Gastrocnemius medialis (tissue), 4 donors: Measurements from ENCODE around the gene PLXDC2. TPM values are rescaled to one million over a fixed set of nuclear protein-coding genes. Genes with fewer than 3 reads are reported as not detected.

ENCODE experiments used
- ATAC-seq, 2 donors: fragments of 150-250 bp; one replicate each; pipeline ENCODE4 v1.9.1; 2016
- DNase-seq, 2 donors: peaks; one replicate each; pipeline ENCODE4 v3.0.0-alpha.2; 2019
- H3K27ac ChIP-seq, 4 donors: fragments of 200-600 bp; sonication (generic); 1 replicate in 1 of 4; 2 replicates in 3 of 4; pipeline ENCODE4 v1.5.1; 2016 to 2018; ENCODE audit warnings: mild to moderate bottlenecking in 2 of 4, moderate library complexity in 1 of 4
- H3K27me3 ChIP-seq, 3 donors: fragments of 200-600 bp; sonication (generic) in 2 of 3; 1 replicate in 1 of 3; 2 replicates in 2 of 3; pipeline versions ENCODE4 v1.5.1 to v1.6.0; 2016 to 2019; ENCODE audit warnings: mild to moderate bottlenecking in 1 of 3, moderate library complexity in 1 of 3
- H3K36me3 ChIP-seq, 2 donors: fragments of 200-600 bp; sonication (generic) in 1 of 2; one replicate each; pipeline ENCODE4 v1.5.1; 2017 to 2018
- H3K4me1 ChIP-seq, 2 donors: fragments of 200-600 bp; sonication (generic) in 1 of 2; one replicate each; pipeline ENCODE4 v1.5.1; 2016 to 2017; ENCODE audit warnings: mild to moderate bottlenecking in 2 of 2
- H3K4me3 ChIP-seq, 4 donors: fragments of 200-600 bp; sonication (generic) in 3 of 4; 1 replicate in 1 of 4; 2 replicates in 3 of 4; pipeline ENCODE4 v1.5.1; 2016 to 2019; ENCODE audit warnings: mild to moderate bottlenecking in 2 of 4
- H3K9me3 ChIP-seq, 3 donors: fragments of 200-600 bp; sonication (generic) in 2 of 3; 1 replicate in 1 of 3; 2 replicates in 2 of 3; pipeline ENCODE4 v1.5.1; 2016 to 2019
- POLR2A ChIP-seq, 2 donors: fragments of 450-650 bp; IDR thresholded peaks; one replicate each; pipeline ENCODE4 v1.6.1; 2017; ENCODE audit warnings: antibody characterized with exemption in 2 of 2, mild to moderate bottlenecking in 2 of 2, moderate library complexity in 2 of 2
- in situ Hi-C, 4 donors: fragments of 200-750 bp; cut with MboI; loops; one replicate each; pipeline versions ENCODE4 v1.15.0 to v1.8.0; 2017; ENCODE audit warnings: low sequenced_read_pairs in 4 of 4
- intact Hi-C: fragments of 100-400 bp; cut with DNase I; formaldehyde crosslinking; loops from one replicate; pipeline ENCODE4 v1.15.1; 2023; ENCODE audit warnings: low total_unique reads
- total RNA-seq, 4 donors: library from RNA; depleted of rRNA; stranded (reverse); fragments of >200 nt; gene quantifications; one replicate each; pipeline versions ENCODE4 v1.1.0 to v1.2.3, GENCODE V29; 2016
- TF ChIP-seq, protein P1 (sequence below), 5 experiments: fragments of 450-650 bp in 3 of 5; fragments of 200-600 bp in 2 of 5; sonication (generic) in 2 of 5; IDR thresholded peaks in 4 of 5; conservative IDR thresholded peaks in 1 of 5; 1 replicate in 4 of 5; 2 replicates in 1 of 5; pipeline ENCODE4 v1.5.1; 2016 to 2019; ENCODE audit warnings: antibody characterized with exemption in 5 of 5, mild to moderate bottlenecking in 3 of 5, moderate library complexity in 3 of 5

The PLXDC2 gene
- total RNA-seq, 4 donors from 2014 or later = 13.9 to 19.6 (median 15.0) TPM

GRCh38 chr10:20299034-20299736 is 483.0 kb downstream of the PLXDC2 start:
- no peaks in the 10 kb centered on the region for H3K36me3 ChIP-seq
- TF ChIP-seq, protein P1, sequence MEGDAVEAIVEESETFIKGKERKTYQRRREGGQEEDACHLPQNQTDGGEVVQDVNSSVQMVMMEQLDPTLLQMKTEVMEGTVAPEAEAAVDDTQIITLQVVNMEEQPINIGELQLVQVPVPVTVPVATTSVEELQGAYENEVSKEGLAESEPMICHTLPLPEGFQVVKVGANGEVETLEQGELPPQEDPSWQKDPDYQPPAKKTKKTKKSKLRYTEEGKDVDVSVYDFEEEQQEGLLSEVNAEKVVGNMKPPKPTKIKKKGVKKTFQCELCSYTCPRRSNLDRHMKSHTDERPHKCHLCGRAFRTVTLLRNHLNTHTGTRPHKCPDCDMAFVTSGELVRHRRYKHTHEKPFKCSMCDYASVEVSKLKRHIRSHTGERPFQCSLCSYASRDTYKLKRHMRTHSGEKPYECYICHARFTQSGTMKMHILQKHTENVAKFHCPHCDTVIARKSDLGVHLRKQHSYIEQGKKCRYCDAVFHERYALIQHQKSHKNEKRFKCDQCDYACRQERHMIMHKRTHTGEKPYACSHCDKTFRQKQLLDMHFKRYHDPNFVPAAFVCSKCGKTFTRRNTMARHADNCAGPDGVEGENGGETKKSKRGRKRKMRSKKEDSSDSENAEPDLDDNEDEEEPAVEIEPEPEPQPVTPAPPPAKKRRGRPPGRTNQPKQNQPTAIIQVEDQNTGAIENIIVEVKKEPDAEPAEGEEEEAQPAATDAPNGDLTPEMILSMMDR (IDR thresholded peaks at IDR 0.05 in 4 of 5, conservative IDR thresholded peaks at IDR 0.05 in 1 of 5) = no peak
- TF ChIP-seq POLR2A (IDR thresholded peaks at IDR 0.05) = no peak
- no peaks in the 10 kb centered on the region for H3K27me3 ChIP-seq
- intact Hi-C loops (no loop called here), in situ Hi-C loops (no loop called here)
- H3K4me3 ChIP-seq = no peak overlapping the region
- H3K27ac ChIP-seq = no peak overlapping the region
- DNase-seq = no peak
- no peaks in the 10 kb centered on the region for H3K4me1 ChIP-seq
- ATAC-seq = no peak
- H3K9me3 ChIP-seq = no peaks in the 10 kb centered on the region

GRCh38 chr10:20300735-20301134 is 484.5 kb downstream of the PLXDC2 start:
- in situ Hi-C loops = no loop called here
- no peak for ATAC-seq
- intact Hi-C loops = no loop called here
- Histone ChIP-seq H3K36me3 (no peaks in the 10 kb centered on the region), H3K27ac (no peak overlapping the region), H3K4me1 (no peaks in the 10 kb centered on the region), H3K9me3 (no peaks in the 10 kb centered on the region), H3K27me3 (no peaks in the 10 kb centered on the region), H3K4me3 (no peak overlapping the region)
- no peak for DNase-seq
- TF ChIP-seq, protein P1 (IDR thresholded peaks at IDR 0.05 in 4 of 5, conservative IDR thresholded peaks at IDR 0.05 in 1 of 5) = no peak
- TF ChIP-seq POLR2A (IDR thresholded peaks at IDR 0.05) = no peak

DNA sequence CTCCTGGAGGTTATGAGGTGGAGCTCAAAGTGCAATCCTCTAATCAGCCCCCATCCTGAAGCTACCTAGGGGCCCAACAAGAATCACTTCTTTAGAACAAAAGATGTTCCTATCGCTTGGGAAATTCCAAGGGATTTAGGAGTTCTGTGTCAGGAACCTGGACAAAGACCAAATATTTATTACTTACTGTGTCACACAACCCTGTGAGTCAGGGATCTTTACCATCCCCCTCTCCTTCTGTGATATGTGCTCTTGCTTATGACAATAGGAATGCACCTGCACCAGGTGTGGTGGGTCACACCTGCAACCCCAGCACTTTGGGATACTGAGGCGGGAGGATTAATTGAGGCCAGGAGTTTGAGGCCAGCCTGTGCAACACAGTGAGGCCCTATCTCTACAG is 485.8 kb downstream of the PLXDC2 start:
- in situ Hi-C loops (no loop called here), intact Hi-C loops (no loop called here)
- no peak for ATAC-seq
- Histone ChIP-seq H3K9me3 (no peaks in the 10 kb centered on the region), H3K27ac (no peak overlapping the region), H3K36me3 (no peaks in the 10 kb centered on the region), H3K27me3 (no peaks in the 10 kb centered on the region), H3K4me1 (no peaks in the 10 kb centered on the region), H3K4me3 (no peak overlapping the region)
- DNase-seq = no peak
- no peak for TF ChIP-seq POLR2A (IDR thresholded peaks at IDR 0.05)
- TF ChIP-seq, protein P1 (IDR thresholded peaks at IDR 0.05 in 4 of 5, conservative IDR thresholded peaks at IDR 0.05 in 1 of 5) = no peak

- ATAC-seq (no peak), DNase-seq (no peak)
- H3K27me3 ChIP-seq = no peaks in the 10 kb centered on the region
- no peaks in the 10 kb centered on the region for H3K36me3 ChIP-seq
- TF ChIP-seq, protein P1 (IDR thresholded peaks at IDR 0.05 in 4 of 5, conservative IDR thresholded peaks at IDR 0.05 in 1 of 5) = no peak
- no peaks in the 10 kb centered on the region for H3K9me3 ChIP-seq
- in situ Hi-C loops = no loop called here
- no peak overlapping the region for H3K4me3 ChIP-seq
- no peaks in the 10 kb centered on the region for H3K4me1 ChIP-seq
- intact Hi-C loops = no loop called here
- no peak overlapping the region for H3K27ac ChIP-seq
Measured at GRCh38 chr10:20303453-20304152, 487.4 kb downstream of the PLXDC2 start.
